SK-N-SH (cell line): ENCODE results near the gene CTNNB1. TPM values are rescaled to one million over a fixed set of nuclear protein-coding genes. Genes with fewer than 3 reads are reported as not detected.

Source experiments
- CTCF ChIA-PET: fragments of 300-600, 350-600 bp; formaldehyde crosslinking; extraction: SDS; loops from one replicate; lab custom pipeline; 2021; lab: Yijun Ruan, JAX
- POLR2A ChIA-PET: fragments of 350-600 bp; sonication (Branson Sonifier 250); formaldehyde crosslinking; extraction: SDS; loops from one replicate; lab custom pipeline; 2020; ENCODE audit warnings: antibody characterized with exemption, inconsistent platforms; lab: Yijun Ruan, JAX
- DNase-seq: peaks from one replicate; pipeline ENCODE4 v3.0.0; 2012
- H2AFZ ChIP-seq: fragments of 200-600 bp; sonication (generic); 2 replicates; pipeline ENCODE4 v1.8.1; 2016; ENCODE audit warnings: antibody characterized with exemption, mild to moderate bottlenecking, low read depth
- H3F3A ChIP-seq: fragments of 200-600 bp; sonication (generic); replicated peaks from 2 replicates; pipeline ENCODE3; 2016; ENCODE audit warnings: antibody characterized with exemption, mild to moderate bottlenecking; ENCODE audit not compliant: insufficient read depth
- H3K27ac ChIP-seq, 2 experiments: fragments of 200-500 bp in 1 of 2; fragments of 200-600 bp in 1 of 2; sonication (Bioruptor generic) in 1 of 2; sonication (generic), shearing (Covaris generic) in 1 of 2; 2 replicates each; pipeline versions ENCODE4 v1.5.1 to v1.6.1; 2014 to 2016; ENCODE audit warnings: low read depth in 2 of 2, inconsistent platforms in 1 of 2, low read length in 1 of 2, mild to moderate bottlenecking in 1 of 2, mixed read lengths in 1 of 2
- H3K27me3 ChIP-seq: fragments of 200-600 bp; sonication (generic), shearing (Covaris generic); 2 replicates; pipeline ENCODE4 v1.6.1; 2016; ENCODE audit warnings: mixed run types; ENCODE audit not compliant: insufficient read depth
- H3K36me3 ChIP-seq, 2 experiments: fragments of 200-500 bp in 1 of 2; fragments of 200-600 bp in 1 of 2; sonication (Bioruptor generic) in 1 of 2; sonication (generic) in 1 of 2; replicated peaks in 1 of 2; 2 replicates each; pipeline versions ENCODE3 to v1.5.1; 2014 to 2016; ENCODE audit warnings: low read length in 1 of 2, mild to moderate bottlenecking in 1 of 2; ENCODE audit not compliant: insufficient read depth in 2 of 2, control insufficient read depth in 1 of 2
- H3K4me1 ChIP-seq, 2 experiments: fragments of 200-500 bp in 1 of 2; fragments of 200-600 bp in 1 of 2; sonication (Bioruptor generic) in 1 of 2; sonication (generic), shearing (Covaris generic) in 1 of 2; 2 replicates each; pipeline versions ENCODE4 v1.5.1 to v1.6.1; 2014 to 2016; ENCODE audit warnings: low read depth in 1 of 2, low read length in 1 of 2, mixed run types in 1 of 2; ENCODE audit not compliant: insufficient read depth in 2 of 2, control insufficient read depth in 1 of 2
- H3K4me2 ChIP-seq: fragments of 200-600 bp; sonication (generic), shearing (Covaris generic); 2 replicates; pipeline ENCODE4 v1.6.1; 2017; ENCODE audit warnings: mixed run types
- H3K4me3 ChIP-seq, 2 experiments: fragments of 200-500 bp in 1 of 2; fragments of 200-600 bp in 1 of 2; sonication (Bioruptor generic) in 1 of 2; sonication (generic), shearing (Covaris generic) in 1 of 2; 2 replicates each; pipeline versions ENCODE4 v1.5.1 to v1.8.1; 2014 to 2016; ENCODE audit warnings: low read depth in 2 of 2, inconsistent platforms in 1 of 2, low read length in 1 of 2, mild to moderate bottlenecking in 1 of 2, mixed read lengths in 1 of 2, moderate library complexity in 1 of 2
- H3K79me2 ChIP-seq: fragments of 200-600 bp; sonication (generic); 2 replicates; pipeline ENCODE4 v1.8.1; 2017; ENCODE audit warnings: mild to moderate bottlenecking; ENCODE audit not compliant: insufficient read depth
- H3K9ac ChIP-seq: fragments of 200-600 bp; sonication (generic); 2 replicates; pipeline ENCODE4 v1.6.1; 2017; ENCODE audit warnings: mixed run types
- H3K9me2 ChIP-seq: fragments of 200-600 bp; sonication (generic); 2 replicates; pipeline ENCODE4 v1.6.1; 2017; ENCODE audit warnings: mixed run types
- H3K9me3 ChIP-seq: fragments of 200-600 bp; sonication (generic); 2 replicates; pipeline ENCODE4 v1.6.1; 2017; ENCODE audit warnings: mixed run types, mild to moderate bottlenecking, moderate library complexity
- H4K20me1 ChIP-seq: fragments of 200-600 bp; sonication (generic); 2 replicates; pipeline ENCODE4 v1.6.1; 2017; ENCODE audit warnings: mild to moderate bottlenecking, mixed run types; ENCODE audit not compliant: insufficient read depth
- CHD2 ChIP-seq: fragments of 150-350 bp; IDR thresholded peaks from 2 replicates; pipeline ENCODE4 v1.6.1; 2018; ENCODE audit warnings: low read length; ENCODE audit not compliant: partially characterized antibody
- ELF1 ChIP-seq: IDR thresholded peaks from 2 replicates; pipeline ENCODE4 v1.4.0; 2012
- EZH2phosphoT487 ChIP-seq: fragments of 200-600 bp; sonication (generic); IDR thresholded peaks from 2 replicates; pipeline ENCODE4 v1.6.1; 2017; ENCODE audit warnings: low read depth, mixed run types, mild to moderate bottlenecking, antibody characterized with exemption, moderate library complexity, borderline replicate concordance
- FOSL2 ChIP-seq: IDR thresholded peaks from 2 replicates; pipeline ENCODE4 v1.4.0; 2012; ENCODE audit warnings: low read depth, mild to moderate bottlenecking, moderate library complexity, borderline replicate concordance
- FOXJ3 ChIP-seq: sonication (generic); formaldehyde crosslinking; IDR thresholded peaks from 2 replicates; pipeline ENCODE4 v1.5.1; 2020; ENCODE audit warnings: mild to moderate bottlenecking, missing genetic modification reagents
- FOXM1 ChIP-seq: IDR thresholded peaks from 2 replicates; pipeline ENCODE4 v1.4.0; 2012; ENCODE audit warnings: low read depth, mild to moderate bottlenecking
- GATA2 ChIP-seq: sonication (generic); formaldehyde crosslinking; IDR thresholded peaks from 2 replicates; pipeline ENCODE4 v1.5.0; 2020; ENCODE audit warnings: mild to moderate bottlenecking, missing genetic modification reagents
- JUND ChIP-seq: IDR thresholded peaks from 2 replicates; pipeline ENCODE4 v1.4.0; 2012
- MEF2A ChIP-seq: IDR thresholded peaks from 2 replicates; pipeline ENCODE4 v1.4.0; 2012; ENCODE audit warnings: low read depth, borderline replicate concordance
- MXI1 ChIP-seq: IDR thresholded peaks from 2 replicates; pipeline ENCODE4 v1.6.1; 2012; ENCODE audit warnings: mild to moderate bottlenecking, low read depth, low read length, improper control_type of control experiment
- NFIC ChIP-seq: IDR thresholded peaks from 2 replicates; pipeline ENCODE4 v1.4.0; 2012; ENCODE audit warnings: borderline replicate concordance
- NRF1 ChIP-seq: IDR thresholded peaks from 2 replicates; pipeline ENCODE4 v1.6.1; 2012; ENCODE audit warnings: low read depth, mild to moderate bottlenecking, low read length
- POLR2AphosphoS5 ChIP-seq: IDR thresholded peaks from 2 replicates; pipeline ENCODE4 v1.6.1; 2012; ENCODE audit warnings: low read depth, low read length
- RAD21 ChIP-seq: IDR thresholded peaks from 2 replicates; pipeline ENCODE4 v1.6.1; 2012; ENCODE audit warnings: mild to moderate bottlenecking, low read length
- RCOR1 ChIP-seq: fragments of 150-350 bp; IDR thresholded peaks from 2 replicates; pipeline ENCODE4 v1.6.1; 2017; ENCODE audit warnings: antibody characterized with exemption, low read length
- RFX5 ChIP-seq: IDR thresholded peaks from 2 replicates; pipeline ENCODE4 v1.6.1; 2012; ENCODE audit warnings: mild to moderate bottlenecking, improper control_type of control experiment, low read length
- RXRA ChIP-seq: IDR thresholded peaks from 2 replicates; pipeline ENCODE4 v1.4.0; 2012; ENCODE audit warnings: low read depth, mild to moderate bottlenecking, borderline replicate concordance
- SMC3 ChIP-seq: IDR thresholded peaks from 2 replicates; pipeline ENCODE4 v1.6.1; 2012; ENCODE audit warnings: low read depth, low read length, improper control_type of control experiment
- TAF1 ChIP-seq: IDR thresholded peaks from 2 replicates; pipeline ENCODE4 v1.6.1; 2012; ENCODE audit warnings: low read depth, mild to moderate bottlenecking, low read length, moderate library complexity, borderline replicate concordance
- YY1 ChIP-seq: IDR thresholded peaks from 2 replicates; pipeline ENCODE4 v1.4.0; 2012; ENCODE audit warnings: low read depth, mild to moderate bottlenecking
- WGBS: methylation state at CpG from one replicate; pipeline ENCODE4 v1.1.6; 2017; ENCODE audit warnings: low lambda C conversion rate; 5-methylcytosine and 5-hydroxymethylcytosine counted together
- polyA plus RNA-seq, 3 experiments: library from polyadenylated mRNA; depleted of rRNA; stranded (reverse); fragments of >200 nt; gene quantifications; 2 replicates each; pipeline ENCODE4 v1.2.3, GENCODE V29; 2012
- TF ChIP-seq, protein P1 (sequence below): IDR thresholded peaks from 2 replicates; pipeline ENCODE4; 2012
- TF ChIP-seq, protein P2 (sequence below): IDR thresholded peaks from 2 replicates; pipeline ENCODE4 v1.4.0; 2012; ENCODE audit warnings: low read depth
- TF ChIP-seq, protein P3 (sequence below): fragments of 150-350 bp; IDR thresholded peaks from 2 replicates; pipeline ENCODE4 v1.6.1; 2017; ENCODE audit warnings: antibody characterized with exemption, low read length, low read depth, borderline replicate concordance

CTNNB1 gene
- polyA plus RNA-seq, 1 of the 3 experiments (the other 2 are of a cell fraction), result 178 TPM

DNA sequence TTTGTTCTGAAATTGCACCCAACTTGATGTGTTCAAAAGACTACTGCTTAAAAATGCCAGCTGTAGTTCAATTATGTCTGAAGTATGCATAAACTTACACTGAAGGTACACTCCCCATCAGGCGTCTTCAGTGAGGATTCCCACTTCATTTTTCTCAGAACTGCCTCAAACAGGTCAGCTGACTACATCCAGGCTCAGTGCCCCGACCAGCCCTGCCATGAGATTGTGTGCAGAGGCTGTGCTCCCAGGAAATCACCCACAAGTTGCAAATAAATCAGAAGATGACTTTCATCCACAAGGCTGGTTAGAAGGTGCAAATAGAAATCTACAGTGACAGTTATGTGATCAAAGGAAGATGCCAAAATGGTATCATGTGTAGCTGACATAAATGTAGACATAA is 51.5 kb downstream of the CTNNB1 start:
- Histone ChIP-seq H3K36me3 (no peaks in the 10 kb centered on the region), H3K27me3 (no peaks in the 10 kb centered on the region), H2AFZ (no peak overlapping the region)
- WGBS, result 61% methylated on average over 2 of the region's 2 CpGs
- no peak for DNase-seq
- TF ChIP-seq SMC3, result no peak
- no peak for TF ChIP-seq JUND
- TF ChIP-seq EZH2phosphoT487, result no peak
- TF ChIP-seq POLR2AphosphoS5, result no peak
- TF ChIP-seq GATA2 (CRISPR knock-in tag), result no peak
- no peak for TF ChIP-seq TAF1
- TF ChIP-seq, protein P1, sequence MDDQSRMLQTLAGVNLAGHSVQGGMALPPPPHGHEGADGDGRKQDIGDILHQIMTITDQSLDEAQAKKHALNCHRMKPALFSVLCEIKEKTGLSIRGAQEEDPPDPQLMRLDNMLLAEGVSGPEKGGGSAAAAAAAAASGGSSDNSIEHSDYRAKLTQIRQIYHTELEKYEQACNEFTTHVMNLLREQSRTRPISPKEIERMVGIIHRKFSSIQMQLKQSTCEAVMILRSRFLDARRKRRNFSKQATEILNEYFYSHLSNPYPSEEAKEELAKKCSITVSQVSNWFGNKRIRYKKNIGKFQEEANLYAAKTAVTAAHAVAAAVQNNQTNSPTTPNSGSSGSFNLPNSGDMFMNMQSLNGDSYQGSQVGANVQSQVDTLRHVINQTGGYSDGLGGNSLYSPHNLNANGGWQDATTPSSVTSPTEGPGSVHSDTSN, result no peak
- no peak for TF ChIP-seq MEF2A
- TF ChIP-seq FOSL2, result no peak
- TF ChIP-seq, all 33 proteins: peak for 0
- H4K20me1 ChIP-seq, result no peaks in the 10 kb centered on the region
- POLR2A ChIA-PET, result no interaction called here
- H3K79me2 ChIP-seq, result no peaks in the 10 kb centered on the region
- H3K9me2 ChIP-seq, result no peaks in the 10 kb centered on the region
- H3K9me3 ChIP-seq, result no peaks in the 10 kb centered on the region
- no peak overlapping the region for H3K4me3 ChIP-seq
- no peaks in the 10 kb centered on the region for H3F3A ChIP-seq
- no peak overlapping the region for H3K9ac ChIP-seq
- no peak overlapping the region for H3K4me2 ChIP-seq
- CTCF ChIA-PET, result no interaction called here
- H3K27ac ChIP-seq, result no peak overlapping the region
- H3K4me1 ChIP-seq, result peaks cover 0 to 8% of the 10 kb centered on the region in 2 experiments; a peak in 1 of 4 replicates

DNA sequence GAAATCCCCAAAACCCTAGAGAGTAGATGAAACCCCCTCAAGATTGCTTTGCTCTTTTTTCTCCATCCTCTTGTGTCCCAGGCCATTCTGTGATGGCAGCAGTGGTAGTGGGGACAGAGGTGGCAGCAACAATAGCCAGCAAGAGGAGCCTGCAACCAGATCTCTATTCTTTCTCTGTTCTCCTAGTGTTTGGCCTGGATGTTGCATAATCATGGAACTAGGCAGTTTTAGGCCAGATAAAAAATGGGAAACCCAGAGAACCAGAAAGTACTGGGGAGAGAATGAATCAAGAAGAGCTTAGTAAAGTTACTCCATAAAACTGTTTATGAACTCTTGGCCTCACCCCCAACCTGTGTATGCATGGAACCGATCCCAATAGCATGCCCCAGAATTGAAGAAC is 52.3 kb downstream of the CTNNB1 start:
- DNase-seq, result no peak
- Histone ChIP-seq H3K4me1 (peaks cover 0 to 6% of the 10 kb centered on the region in 2 experiments; a peak in 1 of 4 replicates), H3F3A (no peaks in the 10 kb centered on the region), H3K4me3 (no peak overlapping the region), H3K27ac (no peak overlapping the region), H2AFZ (no peak overlapping the region), H3K4me2 (no peak overlapping the region), H3K9me3 (no peaks in the 10 kb centered on the region), H3K9me2 (no peaks in the 10 kb centered on the region), H3K79me2 (no peaks in the 10 kb centered on the region), H3K9ac (no peak overlapping the region), H3K36me3 (no peaks in the 10 kb centered on the region), H4K20me1 (no peaks in the 10 kb centered on the region), H3K27me3 (no peaks in the 10 kb centered on the region)
- TF ChIP-seq RAD21, result no peak
- TF ChIP-seq MXI1, result no peak
- 80% methylated on average over 1 of the region's 1 CpG for WGBS
- ChIA-PET CTCF (no interaction called here), POLR2A (no interaction called here)

DNA sequence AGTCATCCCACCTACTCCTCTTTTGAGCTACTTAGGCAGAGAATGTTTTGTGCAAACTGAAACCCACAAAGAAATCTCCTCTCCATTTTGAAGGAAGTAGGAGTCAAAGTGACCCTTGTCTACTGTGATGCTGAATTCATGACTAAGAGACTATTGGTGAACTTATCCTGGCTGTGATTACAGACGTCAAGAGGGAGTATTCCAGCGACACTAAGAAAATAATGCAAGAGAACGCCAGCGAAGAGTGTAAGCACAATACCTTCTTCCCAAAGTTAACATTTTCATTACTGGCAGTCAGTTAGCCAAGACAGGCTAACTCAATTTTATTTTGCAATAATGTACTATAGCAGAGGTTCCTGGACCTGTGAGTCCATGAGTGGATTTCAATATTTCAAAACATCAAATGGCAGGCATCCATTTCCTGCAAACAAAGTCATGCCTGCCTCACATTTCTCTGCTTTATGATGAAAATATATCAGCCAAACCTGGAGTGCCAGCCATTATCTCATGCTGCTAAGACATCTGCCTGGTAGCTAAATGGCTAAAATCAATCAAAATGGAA is 59.0 kb downstream of the CTNNB1 start:
- no peak overlapping the region for H3K4me3 ChIP-seq
- H3K27me3 ChIP-seq, result no peaks in the 10 kb centered on the region
- no peak overlapping the region for H2AFZ ChIP-seq
- H3K9me3 ChIP-seq, result no peaks in the 10 kb centered on the region
- peaks cover 0 to 7% of the 10 kb centered on the region in 2 experiments; a peak in 1 of 4 replicates for H3K4me1 ChIP-seq
- ChIA-PET POLR2A (no interaction called here), CTCF (interaction anchor here (0.9 kb wide), 1 partner anchor 22 kb away, joined by 3 read pairs; no protein-coding TSS in a partner anchor)
- H3K9me2 ChIP-seq, result no peaks in the 10 kb centered on the region
- DNase-seq, result no peak
- H3K36me3 ChIP-seq, result no peaks in the 10 kb centered on the region
- no peak overlapping the region for H3K4me2 ChIP-seq
- H4K20me1 ChIP-seq, result no peaks in the 10 kb centered on the region
- H3K9ac ChIP-seq, result no peak overlapping the region
- 94% methylated on average over 4 of the region's 4 CpGs for WGBS
- H3F3A ChIP-seq, result no peaks in the 10 kb centered on the region
- no peaks in the 10 kb centered on the region for H3K79me2 ChIP-seq
- H3K27ac ChIP-seq, result no peak overlapping the region
- TF ChIP-seq RXRA (no peak), NRF1 (no peak), RCOR1 (no peak), ELF1 (no peak), NFIC (no peak), FOXM1 (no peak), SMC3 (no peak), JUND (no peak), YY1 (no peak), FOXJ3 (no peak), CHD2 (no peak), EZH2phosphoT487 (no peak), POLR2AphosphoS5 (no peak), RFX5 (no peak)
- TF ChIP-seq, protein P2, sequence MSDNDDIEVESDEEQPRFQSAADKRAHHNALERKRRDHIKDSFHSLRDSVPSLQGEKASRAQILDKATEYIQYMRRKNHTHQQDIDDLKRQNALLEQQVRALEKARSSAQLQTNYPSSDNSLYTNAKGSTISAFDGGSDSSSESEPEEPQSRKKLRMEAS, result no peak
- TF ChIP-seq, protein P3, sequence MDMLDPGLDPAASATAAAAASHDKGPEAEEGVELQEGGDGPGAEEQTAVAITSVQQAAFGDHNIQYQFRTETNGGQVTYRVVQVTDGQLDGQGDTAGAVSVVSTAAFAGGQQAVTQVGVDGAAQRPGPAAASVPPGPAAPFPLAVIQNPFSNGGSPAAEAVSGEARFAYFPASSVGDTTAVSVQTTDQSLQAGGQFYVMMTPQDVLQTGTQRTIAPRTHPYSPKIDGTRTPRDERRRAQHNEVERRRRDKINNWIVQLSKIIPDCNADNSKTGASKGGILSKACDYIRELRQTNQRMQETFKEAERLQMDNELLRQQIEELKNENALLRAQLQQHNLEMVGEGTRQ, result no peak
